Retinal pigment epithelial cell (primary cell): ENCODE measurements around the gene DCUN1D2.

ENCODE experiments used
- DNase-seq: peaks from one replicate; pipeline ENCODE4 v3.0.0-alpha.2; 2010; ENCODE audit warnings: low read depth
- H3K4me3 ChIP-seq: 2 replicates; pipeline ENCODE4 v1.5.1; 2011; ENCODE audit warnings: mild to moderate bottlenecking, low read length, control low read depth, moderate library complexity
- CTCF ChIP-seq: conservative IDR thresholded peaks from 2 replicates; pipeline ENCODE4 v1.5.1; 2011; ENCODE audit warnings: low read depth, low read length, control low read depth, inconsistent platforms

DCUN1D2 gene

GRCh38 chr13:113433391-113433916, 57.1 kb downstream of the DCUN1D2 start:
- no peak for TF ChIP-seq CTCF
- H3K4me3 ChIP-seq, result no peak overlapping the region
- DNase-seq, result no peak

- H3K4me3 ChIP-seq, result no peak overlapping the region
- no peak for DNase-seq
- no peak for TF ChIP-seq CTCF
These were observed 57.8 kb downstream of the DCUN1D2 start for GRCh38 chr13:113432506-113433270.

- H3K4me3 ChIP-seq, result no peak overlapping the region
- DNase-seq, result no peak
- no peak for TF ChIP-seq CTCF
These were observed 59.3 kb downstream of the DCUN1D2 start for GRCh38 chr13:113431171-113431570.

GRCh38 chr13:113430378-113431110, 60.0 kb downstream of the DCUN1D2 start:
- no peak for DNase-seq
- TF ChIP-seq CTCF, result no peak
- no peak overlapping the region for H3K4me3 ChIP-seq

- TF ChIP-seq CTCF, result no peak
- DNase-seq, result no peak
These were observed 60.9 kb downstream of the DCUN1D2 start for GRCh38 chr13:113429608-113429985.

GRCh38 chr13:113428871-113429607, 61.5 kb downstream of the DCUN1D2 start:
- TF ChIP-seq CTCF, result no peak
- no peak for DNase-seq
- no peak overlapping the region for H3K4me3 ChIP-seq

More at GRCh38 chr13:113429608-113429985, 60.9 kb downstream of the DCUN1D2 start:
- H3K4me3 ChIP-seq, result no peak overlapping the region
